Endodermal cell (in vitro differentiated cells): ENCODE measurements around the gene RNF44. TPM values are rescaled to one million over a fixed set of nuclear protein-coding genes. Genes with fewer than 3 reads are reported as not detected.
A peak's percentile ranks its signal among the peaks of the same experiment; 100 is the strongest.

ENCODE experiments used
- DNase-seq: peaks from one replicate; pipeline ENCODE4 v3.0.0-alpha.2; 2017
- H3K27ac ChIP-seq: 2 replicates; pipeline ENCODE4 v1.5.1; 2013; ENCODE audit warnings: mild to moderate bottlenecking, low read depth, low read length, moderate library complexity
- H3K27me3 ChIP-seq: 2 replicates; pipeline ENCODE4 v1.6.1; 2013; ENCODE audit warnings: mild to moderate bottlenecking, low read length, moderate library complexity; ENCODE audit not compliant: insufficient read depth, control insufficient read depth, poor library complexity, severe bottlenecking
- H3K36me3 ChIP-seq: 2 replicates; pipeline ENCODE4 v1.7.0; 2013; ENCODE audit warnings: mild to moderate bottlenecking, low read length, moderate library complexity; ENCODE audit not compliant: control insufficient read depth, insufficient read depth
- H3K4me1 ChIP-seq: one replicate; pipeline ENCODE4 v1.7.0; 2013; ENCODE audit warnings: low read length; ENCODE audit not compliant: control insufficient read depth, insufficient read depth
- H3K4me3 ChIP-seq: 2 replicates; pipeline ENCODE4 v1.5.1; 2013; ENCODE audit warnings: mild to moderate bottlenecking, low read length, moderate library complexity
- H3K9ac ChIP-seq: 2 replicates; pipeline ENCODE4 v1.6.1; 2013; ENCODE audit warnings: mild to moderate bottlenecking, low read length, moderate library complexity; ENCODE audit not compliant: poor library complexity, severe bottlenecking; ENCODE audit errors: extremely low read depth
- H3K9me3 ChIP-seq: 2 replicates; pipeline ENCODE4 v1.6.1; 2013; ENCODE audit warnings: mild to moderate bottlenecking, low read length, moderate library complexity; ENCODE audit not compliant: control insufficient read depth
- H3K27ac Mint-ChIP-seq: 2 replicates; pipeline ENCODE4 v1.8.0; 2020; ENCODE audit warnings: mixed read lengths
- H3K27me3 Mint-ChIP-seq: 2 replicates; pipeline ENCODE4 v1.8.0; 2021; ENCODE audit warnings: mild to moderate bottlenecking, mixed read lengths; ENCODE audit not compliant: insufficient read depth
- H3K36me3 Mint-ChIP-seq: 2 replicates; pipeline ENCODE4 v1.8.0; 2020; ENCODE audit warnings: low read depth, mixed read lengths
- H3K4me1 Mint-ChIP-seq: 2 replicates; pipeline ENCODE4 v1.8.0; 2020; ENCODE audit warnings: mixed read lengths
- H3K4me3 Mint-ChIP-seq: 2 replicates; pipeline ENCODE4 v1.8.0; 2020; ENCODE audit warnings: mild to moderate bottlenecking, moderate library complexity, mixed read lengths
- H3K9me3 Mint-ChIP-seq: 2 replicates; pipeline ENCODE4 v1.8.0; 2020; ENCODE audit warnings: mild to moderate bottlenecking, mixed read lengths
- WGBS, 2 experiments: methylation state at CpG; one replicate each; pipeline versions ENCODE4 v1.1.5 to v1.1.7; 2013; ENCODE audit warnings: missing lambda C conversion rate in 2 of 2, mixed read lengths in 1 of 2; ENCODE audit not compliant: insufficient coverage in 1 of 2, insufficient read length in 1 of 2; 5-methylcytosine and 5-hydroxymethylcytosine counted together
- total RNA-seq, 2 donors: library from RNA; stranded (reverse); fragmentation: NEBNext Ultra II Directional in 1 of 2; extraction: Animal tissue kit (Norgen Biotek cat#: 25700) in 1 of 2; gene quantifications; 2 replicates in 1 of 2; 3 replicates in 1 of 2; pipeline ENCODE4 v1.2.1, GENCODE V29; 2021
- TF ChIP-seq, protein P1 (sequence below): fragments of 200-600 bp; sonication (generic); conservative IDR thresholded peaks from 2 replicates; pipeline ENCODE4 v1.5.0; 2021; ENCODE audit warnings: antibody characterized with exemption, mild to moderate bottlenecking

RNF44 gene
- total RNA-seq, 2 donors from 2014 or later = 150 to 173 TPM

DNA sequence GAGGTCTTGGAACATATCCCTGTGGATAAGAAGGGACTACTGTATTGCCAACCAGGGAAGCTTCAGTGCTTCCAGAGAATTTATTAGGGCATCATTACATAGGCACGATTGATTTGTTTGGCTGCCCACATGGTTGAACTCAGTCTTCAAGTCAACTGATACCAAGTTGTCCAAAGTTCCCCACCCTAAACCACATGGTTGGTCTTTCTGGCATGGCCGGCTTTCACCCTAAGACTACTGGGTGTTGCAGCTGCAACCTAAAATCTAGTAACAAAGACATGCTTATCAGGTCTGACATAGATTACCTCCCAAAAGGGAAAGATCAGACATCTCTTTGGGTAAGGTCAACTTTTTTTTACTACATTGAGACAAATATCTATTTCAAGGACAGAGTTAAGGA, 52.0 kb downstream of the RNF44 start:
- H3K27ac ChIP-seq = no peak overlapping the region
- H3K4me3 Mint-ChIP-seq = no peak overlapping the region
- H3K9ac ChIP-seq = no peak overlapping the region
- WGBS, 2 experiments = 92 to 100% methylated on average over 1 to 2 of the region's 2 CpGs
- H3K9me3 ChIP-seq = no peaks in the 10 kb centered on the region
- no peaks in the 10 kb centered on the region for H3K27me3 Mint-ChIP-seq
- no peaks in the 10 kb centered on the region for H3K27me3 ChIP-seq
- TF ChIP-seq, protein P1, sequence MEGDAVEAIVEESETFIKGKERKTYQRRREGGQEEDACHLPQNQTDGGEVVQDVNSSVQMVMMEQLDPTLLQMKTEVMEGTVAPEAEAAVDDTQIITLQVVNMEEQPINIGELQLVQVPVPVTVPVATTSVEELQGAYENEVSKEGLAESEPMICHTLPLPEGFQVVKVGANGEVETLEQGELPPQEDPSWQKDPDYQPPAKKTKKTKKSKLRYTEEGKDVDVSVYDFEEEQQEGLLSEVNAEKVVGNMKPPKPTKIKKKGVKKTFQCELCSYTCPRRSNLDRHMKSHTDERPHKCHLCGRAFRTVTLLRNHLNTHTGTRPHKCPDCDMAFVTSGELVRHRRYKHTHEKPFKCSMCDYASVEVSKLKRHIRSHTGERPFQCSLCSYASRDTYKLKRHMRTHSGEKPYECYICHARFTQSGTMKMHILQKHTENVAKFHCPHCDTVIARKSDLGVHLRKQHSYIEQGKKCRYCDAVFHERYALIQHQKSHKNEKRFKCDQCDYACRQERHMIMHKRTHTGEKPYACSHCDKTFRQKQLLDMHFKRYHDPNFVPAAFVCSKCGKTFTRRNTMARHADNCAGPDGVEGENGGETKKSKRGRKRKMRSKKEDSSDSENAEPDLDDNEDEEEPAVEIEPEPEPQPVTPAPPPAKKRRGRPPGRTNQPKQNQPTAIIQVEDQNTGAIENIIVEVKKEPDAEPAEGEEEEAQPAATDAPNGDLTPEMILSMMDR = no peak
- H3K36me3 Mint-ChIP-seq = peaks cover 49% of the 10 kb centered on the region
- H3K4me1 ChIP-seq = peaks cover 3% of the 10 kb centered on the region
- H3K9me3 Mint-ChIP-seq = no peaks in the 10 kb centered on the region
- no peak for DNase-seq
- no peaks in the 10 kb centered on the region for H3K4me1 Mint-ChIP-seq
- peaks cover 73% of the 10 kb centered on the region for H3K36me3 ChIP-seq
- no peak overlapping the region for H3K27ac Mint-ChIP-seq
- H3K4me3 ChIP-seq = no peak overlapping the region

DNA sequence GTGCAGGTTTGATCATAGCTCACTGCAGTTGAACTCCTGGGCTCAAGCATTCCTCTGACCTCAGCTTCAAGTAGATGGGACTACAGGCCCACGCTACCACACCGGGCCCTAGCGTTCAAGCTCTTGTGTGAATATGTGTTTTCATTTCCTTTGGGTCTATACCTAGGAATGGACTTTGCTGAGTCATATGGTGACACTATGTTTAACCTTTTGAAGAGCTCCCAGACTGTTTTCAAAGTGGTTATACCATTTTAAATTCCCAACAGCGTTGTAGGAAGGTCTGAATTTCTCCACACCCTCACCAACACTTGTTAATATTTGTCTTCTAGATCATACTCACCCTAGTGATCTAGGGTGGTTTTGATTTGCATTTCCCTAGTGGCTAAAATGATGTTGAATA, 55.5 kb downstream of the RNF44 start:
- H3K9ac ChIP-seq = no peak overlapping the region
- Mint-ChIP-seq H3K27ac (peak overlapping the region; percentile 52), H3K9me3 (no peaks in the 10 kb centered on the region), H3K27me3 (no peaks in the 10 kb centered on the region), H3K36me3 (peaks cover 45% of the 10 kb centered on the region), H3K4me1 (no peaks in the 10 kb centered on the region), H3K4me3 (no peak overlapping the region)
- peaks cover 79% of the 10 kb centered on the region for H3K36me3 ChIP-seq
- no peak overlapping the region for H3K4me3 ChIP-seq
- DNase-seq = no peak
- 97 to 100% methylated on average over 1 to 4 of the region's 4 CpGs for WGBS, 2 experiments
- H3K9me3 ChIP-seq = no peaks in the 10 kb centered on the region
- TF ChIP-seq, protein P1 = no peak
- peaks cover 3% of the 10 kb centered on the region for H3K4me1 ChIP-seq
- no peaks in the 10 kb centered on the region for H3K27me3 ChIP-seq
- no peak overlapping the region for H3K27ac ChIP-seq

Other genes with a start within 250 kb of the RNF44 start
- 100 to 1,000 TPM; 135 to 172 TPM for gene KIAA1191, start 175.6 kb downstream of the RNF44 start, total RNA-seq
- 10 to 100 TPM; 10.2 to 11.4 TPM for gene ARL10, start 171.9 kb downstream of the RNF44 start, total RNA-seq
- gene NOP16, start 148.8 kb downstream of the RNF44 start, total RNA-seq = 10 to 100 TPM; 18.6 to 31.3 TPM
- gene HIGD2A, start 148.7 kb downstream of the RNF44 start, total RNA-seq = 100 to 1,000 TPM; 101 to 102 TPM
- gene CLTB, start 120.9 kb downstream of the RNF44 start, total RNA-seq = 10 to 100 TPM; 40.9 to 49.7 TPM
- 10 to 100 TPM; 42.9 to 53.0 TPM for gene FAF2, start 89.0 kb downstream of the RNF44 start, total RNA-seq
- gene CDHR2, start 11.9 kb upstream of the RNF44 start, total RNA-seq = under 1 TPM; 0.37 to 0.89 TPM
- gene GPRIN1, start 72.8 kb upstream of the RNF44 start, total RNA-seq = 1 to 10 TPM; 4.5 to 4.9 TPM
- 1 to 10 TPM in 1 of 2 donors, under 1 TPM in 1; 0.22 to 1.8 TPM for gene SNCB, start 93.1 kb upstream of the RNF44 start, total RNA-seq
- gene EIF4E1B, start 93.3 kb upstream of the RNF44 start, total RNA-seq = 1 to 10 TPM; 1.4 to 2.0 TPM
- gene TSPAN17, start 110.1 kb upstream of the RNF44 start, total RNA-seq = 10 to 100 TPM; 49.3 to 50.3 TPM